SK-N-SH (cell line): ENCODE data around the gene LPO.

ENCODE experiments used
- CTCF ChIP-seq: fragments of 200-600 bp; sonication (generic); IDR thresholded peaks from 2 replicates; pipeline ENCODE4 v1.6.1; 2017; ENCODE audit warnings: antibody characterized with exemption, mild to moderate bottlenecking, moderate library complexity
- EP300 ChIP-seq, 2 experiments: IDR thresholded peaks; 2 replicates each; pipeline versions ENCODE4 v1.4.0 to v1.6.1; 2012; ENCODE audit warnings: borderline replicate concordance in 1 of 2, low read depth in 1 of 2, low read length in 1 of 2
- FOXM1 ChIP-seq: IDR thresholded peaks from 2 replicates; pipeline ENCODE4 v1.4.0; 2012; ENCODE audit warnings: low read depth, mild to moderate bottlenecking
- MAX ChIP-seq: IDR thresholded peaks from 2 replicates; pipeline ENCODE4 v1.4.0; 2012; ENCODE audit warnings: low read depth
- NRF1 ChIP-seq: IDR thresholded peaks from 2 replicates; pipeline ENCODE4 v1.6.1; 2012; ENCODE audit warnings: low read depth, mild to moderate bottlenecking, low read length
- PBX3 ChIP-seq: IDR thresholded peaks from 2 replicates; pipeline ENCODE4; 2012
- POLR2AphosphoS5 ChIP-seq: IDR thresholded peaks from 2 replicates; pipeline ENCODE4 v1.6.1; 2012; ENCODE audit warnings: low read depth, low read length
- RCOR1 ChIP-seq: fragments of 150-350 bp; IDR thresholded peaks from 2 replicates; pipeline ENCODE4 v1.6.1; 2017; ENCODE audit warnings: antibody characterized with exemption, low read length
- REST ChIP-seq: IDR thresholded peaks from 2 replicates; pipeline ENCODE4 v1.6.1; 2012; ENCODE audit warnings: mild to moderate bottlenecking, low read depth, low read length, moderate library complexity
- TAF1 ChIP-seq: IDR thresholded peaks from 2 replicates; pipeline ENCODE4 v1.6.1; 2012; ENCODE audit warnings: low read depth, mild to moderate bottlenecking, low read length, moderate library complexity, borderline replicate concordance
- TCF12 ChIP-seq: IDR thresholded peaks from 2 replicates; pipeline ENCODE4 v1.4.0; 2012
- YY1 ChIP-seq: IDR thresholded peaks from 2 replicates; pipeline ENCODE4 v1.4.0; 2012; ENCODE audit warnings: low read depth, mild to moderate bottlenecking

GRCh38 chr17:58306131-58306951 is 68.0 kb downstream of the LPO start:
- TF ChIP-seq CTCF (no peak), POLR2AphosphoS5 (no peak), PBX3 (no peak), TAF1 (no peak), EP300 (IDR thresholded peaks at IDR 0.05; ENCODE audit: borderline replicate concordance in 1 of 2, low read depth in 1 of 2, low read length in 1 of 2) (no peak), MAX (no peak), REST (no peak), NRF1 (no peak), YY1 (no peak), FOXM1 (no peak), RCOR1 (no peak), TCF12 (no peak)
